Panc1 (cell line): ENCODE results near the gene ADAMTS7.

ENCODE experiments used
- CTCF ChIP-seq: fragments of 450-650 bp; IDR thresholded peaks from 2 replicates; pipeline ENCODE4 v1.5.1; 2017; ENCODE audit warnings: mild to moderate bottlenecking
- POLR2AphosphoS5 ChIP-seq: IDR thresholded peaks from 2 replicates; pipeline ENCODE4 v1.6.1; 2012; ENCODE audit warnings: mild to moderate bottlenecking, low read depth, low read length, moderate library complexity

- TF ChIP-seq CTCF (no peak), POLR2AphosphoS5 (no peak)
Measured at GRCh38 chr15:78766041-78766440, 45.2 kb downstream of the ADAMTS7 start.
